ENCODE measurements around the gene TNFAIP1. TPM values are rescaled to one million over a fixed set of nuclear protein-coding genes. Genes with fewer than 3 reads are reported as not detected.

TNFAIP1 gene
- total RNA-seq, 4 donors from 2014 or later = 25.1 to 36.0 (median 28.2) TPM

DNA sequence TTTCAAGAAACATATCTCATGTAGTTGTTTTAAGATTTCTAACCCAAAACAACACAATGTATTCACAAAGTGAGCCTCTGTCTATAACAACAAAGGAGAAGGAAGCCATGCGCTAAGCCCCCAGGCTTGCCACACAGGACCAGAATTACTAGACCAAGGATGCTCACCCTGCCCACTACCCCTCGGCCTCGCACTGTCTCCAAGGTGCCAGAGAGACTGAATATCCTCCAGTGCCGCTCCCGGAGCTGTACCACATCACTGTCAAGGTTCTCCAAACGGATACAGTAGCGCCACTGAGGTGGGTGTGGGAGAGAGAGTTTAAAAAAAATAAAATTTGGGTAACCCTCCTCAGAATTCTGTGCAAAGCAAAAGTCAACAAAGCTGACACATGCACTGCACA lies 14.7 kb downstream of the TNFAIP1 start:
- H3K4me1 ChIP-seq = peaks cover 0 to 18% (median 0%) of the 10 kb centered on the region in 4 donors
- H3K27ac ChIP-seq = no peak overlapping the region
- TF ChIP-seq POLR2A (IDR thresholded peaks at IDR 0.05) (no peak), EP300 (IDR thresholded peaks at IDR 0.05) (no peak)
- TF ChIP-seq, protein P1, sequence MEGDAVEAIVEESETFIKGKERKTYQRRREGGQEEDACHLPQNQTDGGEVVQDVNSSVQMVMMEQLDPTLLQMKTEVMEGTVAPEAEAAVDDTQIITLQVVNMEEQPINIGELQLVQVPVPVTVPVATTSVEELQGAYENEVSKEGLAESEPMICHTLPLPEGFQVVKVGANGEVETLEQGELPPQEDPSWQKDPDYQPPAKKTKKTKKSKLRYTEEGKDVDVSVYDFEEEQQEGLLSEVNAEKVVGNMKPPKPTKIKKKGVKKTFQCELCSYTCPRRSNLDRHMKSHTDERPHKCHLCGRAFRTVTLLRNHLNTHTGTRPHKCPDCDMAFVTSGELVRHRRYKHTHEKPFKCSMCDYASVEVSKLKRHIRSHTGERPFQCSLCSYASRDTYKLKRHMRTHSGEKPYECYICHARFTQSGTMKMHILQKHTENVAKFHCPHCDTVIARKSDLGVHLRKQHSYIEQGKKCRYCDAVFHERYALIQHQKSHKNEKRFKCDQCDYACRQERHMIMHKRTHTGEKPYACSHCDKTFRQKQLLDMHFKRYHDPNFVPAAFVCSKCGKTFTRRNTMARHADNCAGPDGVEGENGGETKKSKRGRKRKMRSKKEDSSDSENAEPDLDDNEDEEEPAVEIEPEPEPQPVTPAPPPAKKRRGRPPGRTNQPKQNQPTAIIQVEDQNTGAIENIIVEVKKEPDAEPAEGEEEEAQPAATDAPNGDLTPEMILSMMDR (IDR thresholded peaks at IDR 0.05) = no peak
- H3K36me3 ChIP-seq = peaks cover 5 to 99% (median 25%) of the 10 kb centered on the region in 3 donors
- no peaks in the 10 kb centered on the region for H3K27me3 ChIP-seq
- no peak overlapping the region for H3K4me3 ChIP-seq
- DNase-seq (ENCODE audit: low spot score in 2 of 2) = no peak
- no peaks in the 10 kb centered on the region for H3K9me3 ChIP-seq
- WGBS, 2 donors = 88 to 90% methylated on average over 7 of the region's 7 CpGs

DNA sequence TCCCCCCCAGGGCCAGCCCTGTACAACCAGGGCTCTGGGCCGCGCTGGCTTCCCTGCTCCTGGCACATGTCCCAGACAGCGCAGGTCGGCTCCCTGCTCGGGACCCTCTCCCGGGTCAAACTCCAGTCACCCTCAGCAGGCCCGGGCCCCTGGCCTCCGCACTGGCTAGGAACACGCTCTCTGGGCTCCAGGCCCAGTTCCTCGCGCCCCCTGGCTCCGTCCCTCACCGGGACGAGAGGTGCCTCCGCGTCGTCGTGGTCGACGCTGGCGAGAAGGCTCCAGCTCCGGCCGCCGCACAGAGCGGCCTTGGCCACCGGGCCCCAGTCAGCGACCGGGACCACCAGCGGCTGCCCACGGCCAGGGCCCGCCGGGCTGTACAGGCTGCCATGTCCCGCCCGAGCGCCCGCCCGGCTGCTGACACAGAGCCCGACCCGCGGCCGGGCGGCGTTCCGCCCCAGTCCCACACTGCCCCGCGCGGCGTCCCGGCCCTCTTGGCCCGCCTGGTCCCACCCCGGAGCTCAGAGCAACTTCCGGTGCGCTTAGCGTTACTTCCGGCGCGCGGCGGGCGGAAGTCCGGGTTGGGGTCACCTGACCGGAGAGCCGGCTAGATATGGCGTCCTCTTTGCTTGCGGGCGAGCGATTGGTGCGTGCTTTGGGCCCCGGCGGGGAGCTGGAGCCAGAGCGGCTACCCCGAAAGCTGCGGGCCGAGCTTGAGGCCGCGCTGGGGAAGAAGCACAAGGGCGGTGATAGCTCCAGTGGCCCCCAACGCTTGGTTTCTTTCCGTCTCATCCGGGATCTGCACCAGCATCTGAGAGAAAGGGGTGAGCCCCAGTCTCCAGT lies 21.7 kb downstream of the TNFAIP1 start, which contains the start of gene POLDIP2:
TSS of gene POLDIP2 (minus strand) at position 467 of the 840 bp plus-strand sequence. CDS start at position 388, 79 bp downstream.
- Histone ChIP-seq H3K36me3 (peaks cover 0 to 62% (median 30%) of the 10 kb centered on the region in 3 donors), H3K9me3 (no peaks in the 10 kb centered on the region), H3K4me1 (peaks cover 0 to 34% (median 17%) of the 10 kb centered on the region in 4 donors), H3K4me3 (peak within 1 kb of the TSS; percentile 69 to 98 (median 88)), H3K27ac (peak within 1 kb of the TSS; percentile 40 to 94 (median 92)), H3K27me3 (no peaks in the 10 kb centered on the region)
- WGBS, 2 donors = 0 to 1% methylated on average over 53 of the region's 80 CpGs
- peak; percentile 85 to 86 for DNase-seq (ENCODE audit: low spot score in 2 of 2)
- TF ChIP-seq, protein P1 (IDR thresholded peaks at IDR 0.05) = peak in 3 of 5 experiments; percentile 8 to 61 (median 24)
- TF ChIP-seq POLR2A (IDR thresholded peaks at IDR 0.05) (peak; percentile 74 to 85), EP300 (IDR thresholded peaks at IDR 0.05) (peak; percentile 88 to 98)

DNA sequence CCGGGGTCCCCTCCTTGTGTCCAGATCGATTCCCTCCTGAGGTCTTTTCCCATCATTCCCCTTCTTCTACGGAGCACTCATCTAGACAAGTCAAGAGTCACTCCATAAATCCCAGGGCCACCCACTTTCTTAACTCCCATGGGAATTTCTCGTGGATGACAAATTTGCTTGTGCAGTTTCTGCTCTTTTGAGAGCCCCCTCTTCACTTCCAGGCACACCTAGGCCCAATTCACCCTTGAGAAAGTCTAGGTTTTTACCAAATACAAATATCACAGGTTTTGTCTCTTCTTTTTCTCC lies 22.3 kb downstream of the TNFAIP1 start:
- peaks cover 0 to 34% (median 17%) of the 10 kb centered on the region in 4 donors for H3K4me1 ChIP-seq
- peak overlapping the region in 3 of 4 donors; percentile 89 to 94 (median 94) for H3K27ac ChIP-seq
- no peak for DNase-seq (ENCODE audit: low spot score in 2 of 2)
- WGBS, 2 donors = 1 to 4% methylated on average over 4 of the region's 4 CpGs
- TF ChIP-seq POLR2A (IDR thresholded peaks at IDR 0.05) (no peak), EP300 (IDR thresholded peaks at IDR 0.05) (no peak)
- TF ChIP-seq, protein P1 (IDR thresholded peaks at IDR 0.05) = no peak
- H3K9me3 ChIP-seq = no peaks in the 10 kb centered on the region
- H3K4me3 ChIP-seq = peak overlapping the region; percentile 69 to 98 (median 88)
- peaks cover 0 to 62% (median 26%) of the 10 kb centered on the region in 3 donors for H3K36me3 ChIP-seq
- no peaks in the 10 kb centered on the region for H3K27me3 ChIP-seq

DNA sequence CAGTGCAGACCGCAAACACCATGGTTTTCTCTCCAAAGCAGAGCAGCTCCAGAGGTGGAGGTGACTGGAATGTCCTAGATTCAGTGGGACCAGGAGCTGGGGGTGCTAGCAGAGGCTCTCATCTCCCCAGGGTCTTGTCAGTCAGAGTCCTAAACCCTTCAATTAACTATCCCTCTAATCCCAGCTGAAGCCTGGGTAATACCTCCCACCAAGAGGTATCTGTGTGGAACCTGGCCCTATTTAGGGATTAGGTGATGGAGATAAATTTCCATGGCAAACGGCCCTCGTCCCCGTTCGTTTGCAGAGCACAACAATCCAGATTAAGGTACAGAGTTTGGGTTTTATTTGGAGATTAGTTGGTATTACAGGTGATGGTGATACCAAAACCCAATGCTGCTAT lies 27.6 kb downstream of the TNFAIP1 start:
- Histone ChIP-seq H3K4me1 (peaks cover 0 to 6% (median 5%) of the 10 kb centered on the region in 4 donors), H3K27ac (no peak overlapping the region), H3K9me3 (no peaks in the 10 kb centered on the region), H3K4me3 (no peak overlapping the region), H3K27me3 (no peaks in the 10 kb centered on the region), H3K36me3 (peaks cover 0 to 84% (median 36%) of the 10 kb centered on the region in 3 donors)
- WGBS, 2 donors = 87 to 89% methylated on average over 5 of the region's 5 CpGs
- no peak for DNase-seq (ENCODE audit: low spot score in 2 of 2)
- TF ChIP-seq EP300 (IDR thresholded peaks at IDR 0.05) = no peak
- TF ChIP-seq, protein P1 (IDR thresholded peaks at IDR 0.05) = no peak
- TF ChIP-seq POLR2A (IDR thresholded peaks at IDR 0.05) = no peak
